DOHH2 (cell line): ENCODE measurements around the gene TMEM109.

Experiments used
- H3F3A ChIP-seq: fragments of 200-600 bp; sonication (generic), shearing (Covaris generic); 2 replicates; pipeline ENCODE4 v1.6.0; 2016; ENCODE audit warnings: antibody characterized with exemption, mild to moderate bottlenecking; ENCODE audit not compliant: control insufficient read depth, insufficient read depth
- H3K27ac ChIP-seq: fragments of 200-600 bp; sonication (generic); 2 replicates; pipeline ENCODE4 v1.5.1; 2014; ENCODE audit warnings: low read depth, mild to moderate bottlenecking, low read length, moderate library complexity
- H3K27me3 ChIP-seq: fragments of 200-600 bp; sonication (generic); 2 replicates; pipeline ENCODE4 v1.6.1; 2014; ENCODE audit warnings: mild to moderate bottlenecking, low read length, mixed read lengths; ENCODE audit not compliant: control insufficient read depth
- H3K36me3 ChIP-seq: fragments of 200-600 bp; sonication (generic); 2 replicates; pipeline ENCODE4 v1.6.1; 2014; ENCODE audit warnings: mild to moderate bottlenecking, low read length, moderate library complexity, mixed read lengths; ENCODE audit not compliant: control insufficient read depth
- H3K4me1 ChIP-seq: fragments of 200-600 bp; sonication (generic); 2 replicates; pipeline ENCODE4 v1.6.1; 2014; ENCODE audit warnings: mild to moderate bottlenecking, low read length, mixed read lengths; ENCODE audit not compliant: control insufficient read depth
- H3K4me2 ChIP-seq: fragments of 200-600 bp; sonication (generic); 2 replicates; pipeline ENCODE4 v1.6.0; 2014; ENCODE audit warnings: mild to moderate bottlenecking, low read length, moderate library complexity
- H3K4me3 ChIP-seq: fragments of 200-600 bp; sonication (generic); 2 replicates; pipeline ENCODE4 v1.5.1; 2014; ENCODE audit warnings: mild to moderate bottlenecking, low read length, mixed read lengths
- H3K79me2 ChIP-seq: fragments of 200-600 bp; sonication (generic); 2 replicates; pipeline ENCODE4 v1.6.1; 2014; ENCODE audit warnings: mild to moderate bottlenecking, low read length, mixed read lengths; ENCODE audit not compliant: control insufficient read depth
- H3K9me2 ChIP-seq: fragments of 200-600 bp; sonication (generic); replicated peaks from 2 replicates; pipeline ENCODE4 v1.6.1; 2014; ENCODE audit warnings: mild to moderate bottlenecking, low read length, mixed read lengths; ENCODE audit not compliant: control insufficient read depth
- H3K9me3 ChIP-seq: fragments of 200-600 bp; sonication (generic); 2 replicates; pipeline ENCODE4 v1.6.1; 2014; ENCODE audit warnings: antibody characterized with exemption, low read length, mixed read lengths; ENCODE audit not compliant: control insufficient read depth, insufficient read depth
- H4K20me1 ChIP-seq: fragments of 200-600 bp; sonication (generic); 2 replicates; pipeline ENCODE4 v1.6.0; 2014; ENCODE audit warnings: low read depth, mild to moderate bottlenecking, antibody characterized with exemption, low read length, moderate library complexity; ENCODE audit not compliant: control insufficient read depth, insufficient read depth
- CTCF ChIP-seq: fragments of 200-600 bp; sonication (generic); IDR thresholded peaks from one replicate; pipeline ENCODE4 v1.5.1; 2014; ENCODE audit warnings: antibody characterized with exemption, mild to moderate bottlenecking, low read depth, low read length; ENCODE audit not compliant: poor library complexity, severe bottlenecking
- EZH2phosphoT487 ChIP-seq: fragments of 200-600 bp; sonication (generic); IDR thresholded peaks from 2 replicates; pipeline ENCODE4 v1.6.1; 2017; ENCODE audit warnings: borderline replicate concordance, mild to moderate bottlenecking, antibody characterized with exemption, low read length, moderate library complexity, mixed read lengths

TMEM109 gene

GRCh38 chr11:60872124-60872960 lies 41.6 kb upstream of the TMEM109 start:
- Histone ChIP-seq H3K4me1 (no peaks in the 10 kb centered on the region), H3K9me3 (no peaks in the 10 kb centered on the region), H3K9me2 (no peaks in the 10 kb centered on the region), H3K27ac (no peak overlapping the region), H3K4me3 (no peak overlapping the region), H4K20me1 (no peaks in the 10 kb centered on the region), H3K27me3 (no peaks in the 10 kb centered on the region), H3K4me2 (no peak overlapping the region), H3F3A (no peaks in the 10 kb centered on the region), H3K79me2 (no peaks in the 10 kb centered on the region), H3K36me3 (no peaks in the 10 kb centered on the region)
- no peak for TF ChIP-seq EZH2phosphoT487

GRCh38 chr11:60872961-60873524 lies 40.9 kb upstream of the TMEM109 start:
- Histone ChIP-seq H3K27ac (no peak overlapping the region), H3K36me3 (no peaks in the 10 kb centered on the region), H3K27me3 (no peaks in the 10 kb centered on the region), H3K4me2 (no peak overlapping the region), H3K9me3 (no peaks in the 10 kb centered on the region), H3K4me3 (no peak overlapping the region), H3K9me2 (no peaks in the 10 kb centered on the region), H3F3A (no peaks in the 10 kb centered on the region), H3K79me2 (no peaks in the 10 kb centered on the region), H3K4me1 (no peaks in the 10 kb centered on the region), H4K20me1 (no peaks in the 10 kb centered on the region)
- no peak for TF ChIP-seq CTCF
- no peak for TF ChIP-seq EZH2phosphoT487

- TF ChIP-seq EZH2phosphoT487 (no peak), CTCF (no peak)
- Histone ChIP-seq H3K9me3 (no peaks in the 10 kb centered on the region), H4K20me1 (no peaks in the 10 kb centered on the region), H3F3A (no peaks in the 10 kb centered on the region), H3K4me3 (no peak overlapping the region), H3K4me1 (no peaks in the 10 kb centered on the region), H3K4me2 (no peak overlapping the region), H3K79me2 (no peaks in the 10 kb centered on the region), H3K9me2 (no peaks in the 10 kb centered on the region), H3K36me3 (no peaks in the 10 kb centered on the region), H3K27ac (no peak overlapping the region), H3K27me3 (no peaks in the 10 kb centered on the region)
Measured at GRCh38 chr11:60873533-60873932, 40.4 kb upstream of the TMEM109 start.
